Measurements from ENCODE around the gene AKAP13. TPM values are rescaled to one million over a fixed set of nuclear protein-coding genes. Genes with fewer than 3 reads are reported as not detected.
A peak's percentile ranks its signal among the peaks of the same experiment; 100 is the strongest.

AKAP13 gene
- polyA plus RNA-seq, 4 donors = 39.4 to 71.6 (median 58.5) TPM

GRCh38 chr15:85604194-85604593, 223.8 kb downstream of the AKAP13 start:
- no peak overlapping the region for H3K27ac ChIP-seq (ENCODE audit: low read depth in 1 of 3, low read length in 2 of 3)
- no peaks in the 10 kb centered on the region for H3K9me3 ChIP-seq (ENCODE audit: control insufficient read depth in 2 of 2, insufficient read depth in 1 of 2, low read depth in 1 of 2, low read length in 1 of 2)
- H3K4me3 ChIP-seq (ENCODE audit: low read depth in 1 of 3, low read length in 3 of 3) = no peak overlapping the region
- H3K27me3 ChIP-seq (ENCODE audit: control insufficient read depth in 3 of 3, insufficient read depth in 3 of 3, low read length in 3 of 3) = no peaks in the 10 kb centered on the region
- DNase-seq (no peak), FAIRE-seq (no peak)
- H3K4me1 ChIP-seq (ENCODE audit: control insufficient read depth in 3 of 3, insufficient read depth in 2 of 3, low read depth in 1 of 3, low read length in 2 of 3) = peaks cover 0 to 2% (median 0%) of the 10 kb centered on the region in 3 donors
- H3K36me3 ChIP-seq (ENCODE audit: control insufficient read depth in 3 of 3, insufficient read depth in 2 of 3, low read depth in 1 of 3, low read length in 3 of 3) = peaks cover 0 to 15% (median 9%) of the 10 kb centered on the region in 3 donors
- 93 to 100% (median 96%) methylated on average over 3 of the region's 3 CpGs for WGBS, 3 donors

- FAIRE-seq (no peak), DNase-seq (no peak)
- Histone ChIP-seq H3K9me3 (ENCODE audit: control insufficient read depth in 2 of 2, insufficient read depth in 1 of 2, low read depth in 1 of 2, low read length in 1 of 2) (no peaks in the 10 kb centered on the region), H3K27ac (ENCODE audit: low read depth in 1 of 3, low read length in 2 of 3) (no peak overlapping the region), H3K4me1 (ENCODE audit: control insufficient read depth in 3 of 3, insufficient read depth in 2 of 3, low read depth in 1 of 3, low read length in 2 of 3) (peaks cover 0 to 2% (median 0%) of the 10 kb centered on the region in 3 donors), H3K27me3 (ENCODE audit: control insufficient read depth in 3 of 3, insufficient read depth in 3 of 3, low read length in 3 of 3) (no peaks in the 10 kb centered on the region), H3K36me3 (ENCODE audit: control insufficient read depth in 3 of 3, insufficient read depth in 2 of 3, low read depth in 1 of 3, low read length in 3 of 3) (peaks cover 0 to 15% (median 7%) of the 10 kb centered on the region in 3 donors), H3K4me3 (ENCODE audit: low read depth in 1 of 3, low read length in 3 of 3) (no peak overlapping the region)
- 57 to 89% (median 77%) methylated on average over 2 of the region's 2 CpGs for WGBS, 3 donors
Observed at GRCh38 chr15:85606738-85607137, 226.3 kb downstream of the AKAP13 start.

- peaks cover 0 to 11% (median 7%) of the 10 kb centered on the region in 3 donors for H3K36me3 ChIP-seq (ENCODE audit: control insufficient read depth in 3 of 3, insufficient read depth in 2 of 3, low read depth in 1 of 3, low read length in 3 of 3)
- no peaks in the 10 kb centered on the region for H3K27me3 ChIP-seq (ENCODE audit: control insufficient read depth in 3 of 3, insufficient read depth in 3 of 3, low read length in 3 of 3)
- H3K9me3 ChIP-seq (ENCODE audit: control insufficient read depth in 2 of 2, insufficient read depth in 1 of 2, low read depth in 1 of 2, low read length in 1 of 2) = no peaks in the 10 kb centered on the region
- H3K27ac ChIP-seq (ENCODE audit: low read depth in 1 of 3, low read length in 2 of 3) = no peak overlapping the region
- no peak overlapping the region for H3K4me3 ChIP-seq (ENCODE audit: low read depth in 1 of 3, low read length in 3 of 3)
- no peak for DNase-seq
- H3K4me1 ChIP-seq (ENCODE audit: control insufficient read depth in 3 of 3, insufficient read depth in 2 of 3, low read depth in 1 of 3, low read length in 2 of 3) = peaks cover 0 to 2% (median 0%) of the 10 kb centered on the region in 3 donors
- no peak for FAIRE-seq
- WGBS, 3 donors = 50 to 59% (median 56%) methylated on average over 2 of the region's 2 CpGs
Observed at GRCh38 chr15:85607141-85607806, 226.9 kb downstream of the AKAP13 start.

- Histone ChIP-seq H3K4me3 (ENCODE audit: low read depth in 1 of 3, low read length in 3 of 3) (no peak overlapping the region), H3K4me1 (ENCODE audit: control insufficient read depth in 3 of 3, insufficient read depth in 2 of 3, low read depth in 1 of 3, low read length in 2 of 3) (peaks cover 0 to 2% (median 0%) of the 10 kb centered on the region in 3 donors), H3K36me3 (ENCODE audit: control insufficient read depth in 3 of 3, insufficient read depth in 2 of 3, low read depth in 1 of 3, low read length in 3 of 3) (peaks cover 0 to 11% (median 7%) of the 10 kb centered on the region in 3 donors), H3K27me3 (ENCODE audit: control insufficient read depth in 3 of 3, insufficient read depth in 3 of 3, low read length in 3 of 3) (no peaks in the 10 kb centered on the region), H3K9me3 (ENCODE audit: control insufficient read depth in 2 of 2, insufficient read depth in 1 of 2, low read depth in 1 of 2, low read length in 1 of 2) (no peaks in the 10 kb centered on the region), H3K27ac (ENCODE audit: low read depth in 1 of 3, low read length in 2 of 3) (no peak overlapping the region)
- 70 to 87% (median 78%) methylated on average over 1 of the region's 1 CpG for WGBS, 3 donors
- FAIRE-seq (no peak), DNase-seq (no peak)
Observed at GRCh38 chr15:85607842-85608241, 227.4 kb downstream of the AKAP13 start.

DNA sequence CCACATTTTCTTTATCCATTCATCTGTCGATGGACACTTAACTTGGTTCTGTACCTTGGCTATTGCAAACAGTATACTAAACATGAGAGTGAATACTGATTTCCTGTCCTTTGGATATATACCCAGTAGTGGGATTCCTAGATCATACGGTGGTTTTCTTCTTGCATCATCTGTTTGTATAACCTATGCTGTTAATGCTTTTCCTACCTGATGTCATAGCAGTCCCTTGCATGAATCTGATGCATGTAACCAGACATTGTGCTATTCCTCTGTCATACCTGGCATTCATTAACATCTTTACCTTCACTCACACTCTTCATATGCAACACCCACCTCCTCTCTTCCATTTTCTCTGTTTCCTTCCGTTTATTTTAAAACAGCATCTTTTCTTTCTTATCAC, 229.1 kb downstream of the AKAP13 start:
- FAIRE-seq = no peak

DNA sequence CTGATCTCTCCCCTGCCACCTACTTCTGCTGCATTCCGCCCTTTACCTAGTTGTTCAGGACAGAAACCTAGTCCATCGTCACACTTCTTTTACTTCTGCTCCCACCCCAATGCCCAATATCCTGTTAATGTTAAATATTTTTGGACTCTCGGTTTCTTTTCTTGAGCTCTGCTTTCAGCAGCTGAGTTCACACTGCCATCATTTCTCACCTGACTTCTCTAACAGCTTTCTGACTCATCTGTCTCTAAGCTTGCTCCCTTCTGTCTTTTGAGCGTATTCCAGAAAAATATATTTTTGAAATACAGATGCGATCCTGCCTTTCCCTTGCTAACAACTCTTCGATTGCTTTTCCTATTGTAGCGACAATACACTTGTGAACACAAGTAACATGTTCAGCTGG, 231.0 kb downstream of the AKAP13 start:
- peaks cover 0 to 4% (median 0%) of the 10 kb centered on the region in 3 donors for H3K36me3 ChIP-seq (ENCODE audit: control insufficient read depth in 3 of 3, insufficient read depth in 2 of 3, low read depth in 1 of 3, low read length in 3 of 3)
- no peak overlapping the region for H3K27ac ChIP-seq (ENCODE audit: low read depth in 1 of 3, low read length in 2 of 3)
- WGBS, 3 donors = 94 to 96% (median 95%) methylated on average over 7 of the region's 7 CpGs
- no peak for FAIRE-seq
- H3K4me3 ChIP-seq (ENCODE audit: low read depth in 1 of 3, low read length in 3 of 3) = no peak overlapping the region
- H3K27me3 ChIP-seq (ENCODE audit: control insufficient read depth in 3 of 3, insufficient read depth in 3 of 3, low read length in 3 of 3) = no peaks in the 10 kb centered on the region
- no peaks in the 10 kb centered on the region for H3K9me3 ChIP-seq (ENCODE audit: control insufficient read depth in 2 of 2, insufficient read depth in 1 of 2, low read depth in 1 of 2, low read length in 1 of 2)
- peaks cover 0 to 5% (median 2%) of the 10 kb centered on the region in 3 donors for H3K4me1 ChIP-seq (ENCODE audit: control insufficient read depth in 3 of 3, insufficient read depth in 2 of 3, low read depth in 1 of 3, low read length in 2 of 3)
- no peak for DNase-seq

More for the DNA sequence above, 229.1 kb downstream of the AKAP13 start:
- H3K36me3 ChIP-seq (ENCODE audit: control insufficient read depth in 3 of 3, insufficient read depth in 2 of 3, low read depth in 1 of 3, low read length in 3 of 3) = peaks cover 0 to 6% (median 0%) of the 10 kb centered on the region in 3 donors
- no peak for DNase-seq
- H3K9me3 ChIP-seq (ENCODE audit: control insufficient read depth in 2 of 2, insufficient read depth in 1 of 2, low read depth in 1 of 2, low read length in 1 of 2) = no peaks in the 10 kb centered on the region
- H3K27me3 ChIP-seq (ENCODE audit: control insufficient read depth in 3 of 3, insufficient read depth in 3 of 3, low read length in 3 of 3) = no peaks in the 10 kb centered on the region
- 89 to 92% (median 89%) methylated on average over 3 of the region's 3 CpGs for WGBS, 3 donors
- peaks cover 0 to 2% (median 0%) of the 10 kb centered on the region in 3 donors for H3K4me1 ChIP-seq (ENCODE audit: control insufficient read depth in 3 of 3, insufficient read depth in 2 of 3, low read depth in 1 of 3, low read length in 2 of 3)
- no peak overlapping the region for H3K4me3 ChIP-seq (ENCODE audit: low read depth in 1 of 3, low read length in 3 of 3)
- H3K27ac ChIP-seq (ENCODE audit: low read depth in 1 of 3, low read length in 2 of 3) = no peak overlapping the region

- 60 to 81% (median 76%) methylated on average over 5 of the region's 5 CpGs for WGBS, 3 donors
- FAIRE-seq = no peak
- no peak for DNase-seq
- no peak overlapping the region for H3K27ac ChIP-seq (ENCODE audit: low read depth in 1 of 3, low read length in 2 of 3)
- no peaks in the 10 kb centered on the region for H3K9me3 ChIP-seq (ENCODE audit: control insufficient read depth in 2 of 2, insufficient read depth in 1 of 2, low read depth in 1 of 2, low read length in 1 of 2)
- H3K4me3 ChIP-seq (ENCODE audit: low read depth in 1 of 3, low read length in 3 of 3) = no peak overlapping the region
- H3K4me1 ChIP-seq (ENCODE audit: control insufficient read depth in 3 of 3, insufficient read depth in 2 of 3, low read depth in 1 of 3, low read length in 2 of 3) = peaks cover 0 to 19% (median 9%) of the 10 kb centered on the region in 3 donors
- peaks cover 0 to 4% (median 0%) of the 10 kb centered on the region in 3 donors for H3K36me3 ChIP-seq (ENCODE audit: control insufficient read depth in 3 of 3, insufficient read depth in 2 of 3, low read depth in 1 of 3, low read length in 3 of 3)
- no peaks in the 10 kb centered on the region for H3K27me3 ChIP-seq (ENCODE audit: control insufficient read depth in 3 of 3, insufficient read depth in 3 of 3, low read length in 3 of 3)
Observed at GRCh38 chr15:85614059-85614458, 233.7 kb downstream of the AKAP13 start.

GRCh38 chr15:85615930-85616329, 235.5 kb downstream of the AKAP13 start:
- Histone ChIP-seq H3K9me3 (ENCODE audit: control insufficient read depth in 2 of 2, insufficient read depth in 1 of 2, low read depth in 1 of 2, low read length in 1 of 2) (no peaks in the 10 kb centered on the region), H3K4me1 (ENCODE audit: control insufficient read depth in 3 of 3, insufficient read depth in 2 of 3, low read depth in 1 of 3, low read length in 2 of 3) (peaks cover 0 to 23% (median 9%) of the 10 kb centered on the region in 3 donors), H3K27ac (ENCODE audit: low read depth in 1 of 3, low read length in 2 of 3) (no peak overlapping the region), H3K27me3 (ENCODE audit: control insufficient read depth in 3 of 3, insufficient read depth in 3 of 3, low read length in 3 of 3) (no peaks in the 10 kb centered on the region), H3K4me3 (ENCODE audit: low read depth in 1 of 3, low read length in 3 of 3) (no peak overlapping the region), H3K36me3 (ENCODE audit: control insufficient read depth in 3 of 3, insufficient read depth in 2 of 3, low read depth in 1 of 3, low read length in 3 of 3) (peaks cover 0 to 7% (median 0%) of the 10 kb centered on the region in 3 donors)
- no peak for FAIRE-seq
- DNase-seq = peak in 1 of 2 donors; percentile 37
